GM23248 (cell line): ENCODE results near the gene TBL1XR1. TPM values are rescaled to one million over a fixed set of nuclear protein-coding genes. Genes with fewer than 3 reads are reported as not detected.

Experiments
- DNase-seq: peaks from one replicate; pipeline ENCODE4 v3.0.0-alpha.2; 2015
- H2AFZ ChIP-seq: fragments of 200-600 bp; sonication (generic); 2 replicates; pipeline ENCODE4 v1.6.1; 2016; ENCODE audit warnings: antibody characterized with exemption
- H3F3A ChIP-seq: fragments of 200-600 bp; sonication (generic); 2 replicates; pipeline ENCODE4 v1.6.1; 2016; ENCODE audit warnings: mild to moderate bottlenecking, antibody characterized with exemption, mixed run types; ENCODE audit not compliant: insufficient read depth
- H3K27ac ChIP-seq: fragments of 200-600 bp; sonication (generic); 2 replicates; pipeline ENCODE4 v1.5.1; 2016; ENCODE audit warnings: mild to moderate bottlenecking
- H3K27me3 ChIP-seq: fragments of 200-600 bp; sonication (generic); replicated peaks from 2 replicates; pipeline ENCODE4 v1.6.1; 2016; ENCODE audit warnings: mild to moderate bottlenecking; ENCODE audit not compliant: insufficient read depth
- H3K36me3 ChIP-seq: fragments of 200-600 bp; sonication (generic); 2 replicates; pipeline ENCODE4 v1.6.1; 2016; ENCODE audit warnings: low read depth, mild to moderate bottlenecking
- H3K4me1 ChIP-seq: fragments of 200-600 bp; sonication (generic); 2 replicates; pipeline ENCODE4 v1.6.1; 2016; ENCODE audit warnings: mild to moderate bottlenecking; ENCODE audit not compliant: insufficient read depth
- H3K4me2 ChIP-seq: fragments of 200-600 bp; sonication (generic); one replicate; pipeline ENCODE4 v1.6.1; 2016; ENCODE audit warnings: mild to moderate bottlenecking; ENCODE audit not compliant: unreplicated experiment
- H3K4me3 ChIP-seq: fragments of 200-600 bp; sonication (generic); 2 replicates; pipeline ENCODE4 v1.5.1; 2016; ENCODE audit warnings: mild to moderate bottlenecking
- H3K79me2 ChIP-seq: fragments of 200-600 bp; sonication (generic); 2 replicates; pipeline ENCODE4 v1.6.1; 2016; ENCODE audit warnings: mild to moderate bottlenecking; ENCODE audit not compliant: insufficient read depth
- H3K9ac ChIP-seq: fragments of 200-600 bp; sonication (generic); 2 replicates; pipeline ENCODE4 v1.6.1; 2016; ENCODE audit warnings: mild to moderate bottlenecking
- H3K9me2 ChIP-seq: fragments of 200-600 bp; sonication (generic); 2 replicates; pipeline ENCODE4 v1.6.1; 2016; ENCODE audit warnings: mixed run types, mild to moderate bottlenecking, moderate library complexity; ENCODE audit not compliant: insufficient read depth
- H3K9me3 ChIP-seq: fragments of 200-600 bp; sonication (generic); one replicate; pipeline ENCODE4 v1.6.1; 2017; ENCODE audit warnings: low read depth
- H4K20me1 ChIP-seq: fragments of 200-600 bp; sonication (generic); 2 replicates; pipeline ENCODE4 v1.6.0; 2016; ENCODE audit not compliant: insufficient read depth
- EZH2 ChIP-seq: fragments of 200-600 bp; sonication (generic); IDR thresholded peaks from 2 replicates; pipeline ENCODE4 v1.6.1; 2018; ENCODE audit warnings: antibody characterized with exemption, mild to moderate bottlenecking; ENCODE audit not compliant: insufficient read depth, poor library complexity, severe bottlenecking
- EZH2phosphoT487 ChIP-seq: fragments of 200-600 bp; sonication (generic); IDR thresholded peaks from 2 replicates; pipeline ENCODE4 v1.6.1; 2018; ENCODE audit warnings: antibody characterized with exemption, moderate library complexity, mild to moderate bottlenecking, low read depth; ENCODE audit not compliant: insufficient read depth
- WGBS, 2 experiments: methylation state at CpG; one replicate each; pipeline ENCODE4 v1.1.6; 2015 to 2017; ENCODE audit warnings: low lambda C conversion rate in 2 of 2, low coverage in 1 of 2; ENCODE audit errors: missing lambda C conversion rate in 2 of 2; 5-methylcytosine and 5-hydroxymethylcytosine counted together
- in situ Hi-C: fragments of 300-500 bp; cut with MboI; formaldehyde crosslinking; loops from 2 replicates; pipeline ENCODE4 v1.15.0; 2020
- polyA plus RNA-seq: library from polyadenylated mRNA; unstranded; fragments of >200 nt; fragmentation: Nextera tagmentation; extraction: Ambion mirVana; gene quantifications from 2 replicates; pipeline ENCODE4 v1.2.1, GENCODE V29; 2016
- total RNA-seq: library from RNA; depleted of rRNA; stranded (reverse); fragments of >200 nt; shearing (Covaris generic); gene quantifications from 2 replicates; pipeline ENCODE4 v1.2.3, GENCODE V29; 2014

The TBL1XR1 gene
- total and polyA plus RNA-seq, 2 experiments from 2014 or later: 41.6 to 87.2 TPM

DNA sequence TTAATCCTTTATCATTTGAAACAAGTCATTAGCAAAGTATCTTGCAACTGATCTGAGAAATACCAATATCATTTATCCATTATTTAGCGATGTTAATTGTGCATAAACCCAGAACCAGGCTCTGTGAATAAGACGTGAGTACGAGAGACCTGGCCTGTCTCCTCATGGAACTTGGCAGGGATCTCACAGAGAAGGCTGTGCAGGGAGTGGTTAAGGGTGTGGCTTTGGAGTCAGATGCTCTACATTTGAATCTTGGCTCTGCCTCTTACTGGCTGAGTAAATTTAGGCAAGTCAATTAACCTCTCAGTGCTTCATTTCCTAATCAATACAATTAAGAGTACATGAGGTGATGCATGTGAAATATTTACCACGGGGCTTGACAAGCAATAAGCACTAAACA is 39.9 kb upstream of the TBL1XR1 start:
- Histone ChIP-seq H3F3A (no peaks in the 10 kb centered on the region), H2AFZ (no peak overlapping the region)
- DNase-seq: peak; percentile 7

GRCh38 chr3:177236704-177237103 is 39.4 kb upstream of the TBL1XR1 start:
- no peaks in the 10 kb centered on the region for H3K36me3 ChIP-seq
- H3K27me3 ChIP-seq: no peaks in the 10 kb centered on the region
- no peak overlapping the region for H3K27ac ChIP-seq
- no peak overlapping the region for H3K4me3 ChIP-seq
- H3K79me2 ChIP-seq: no peaks in the 10 kb centered on the region
- DNase-seq: peak; percentile 33
- H3K9ac ChIP-seq: no peak overlapping the region
- H3K9me2 ChIP-seq: no peaks in the 10 kb centered on the region
- no peaks in the 10 kb centered on the region for H4K20me1 ChIP-seq
- in situ Hi-C loops: no loop called here
- no peak overlapping the region for H2AFZ ChIP-seq
- no peaks in the 10 kb centered on the region for H3K4me1 ChIP-seq
- TF ChIP-seq EZH2phosphoT487 (no peak), EZH2 (no peak)
- H3K9me3 ChIP-seq: no peaks in the 10 kb centered on the region
- H3F3A ChIP-seq: no peaks in the 10 kb centered on the region
- WGBS, 2 experiments: 94% methylated on average over 2 of the region's 2 CpGs
- H3K4me2 ChIP-seq: no peak overlapping the region

More for the DNA sequence above, 39.9 kb upstream of the TBL1XR1 start:
- Histone ChIP-seq H3K36me3 (no peaks in the 10 kb centered on the region), H4K20me1 (no peaks in the 10 kb centered on the region), H3K4me3 (no peak overlapping the region), H3K9me2 (no peaks in the 10 kb centered on the region), H3K4me2 (no peak overlapping the region), H3K4me1 (no peaks in the 10 kb centered on the region), H3K27me3 (no peaks in the 10 kb centered on the region), H3K9me3 (no peaks in the 10 kb centered on the region), H3K27ac (no peak overlapping the region), H3K79me2 (no peaks in the 10 kb centered on the region), H3K9ac (no peak overlapping the region)
- in situ Hi-C loops: no loop called here
- 63 to 66% methylated on average over 4 of the region's 4 CpGs for WGBS, 2 experiments
- TF ChIP-seq EZH2phosphoT487 (no peak), EZH2 (no peak)

GRCh38 chr3:177234121-177234520 is 36.8 kb upstream of the TBL1XR1 start:
- H3K9me3 ChIP-seq: no peaks in the 10 kb centered on the region
- no peaks in the 10 kb centered on the region for H3F3A ChIP-seq
- H3K36me3 ChIP-seq: no peaks in the 10 kb centered on the region
- H3K9ac ChIP-seq: no peak overlapping the region
- no peak overlapping the region for H3K4me2 ChIP-seq
- WGBS, 2 experiments: 90 to 98% methylated on average over 2 of the region's 2 CpGs
- no peak overlapping the region for H2AFZ ChIP-seq
- TF ChIP-seq EZH2phosphoT487 (no peak), EZH2 (no peak)
- H3K4me3 ChIP-seq: no peak overlapping the region
- no peak for DNase-seq
- no peaks in the 10 kb centered on the region for H3K4me1 ChIP-seq
- H4K20me1 ChIP-seq: no peaks in the 10 kb centered on the region
- no peak overlapping the region for H3K27ac ChIP-seq
- no peaks in the 10 kb centered on the region for H3K27me3 ChIP-seq
- in situ Hi-C loops: no loop called here
- H3K9me2 ChIP-seq: no peaks in the 10 kb centered on the region
- no peaks in the 10 kb centered on the region for H3K79me2 ChIP-seq

- no peaks in the 10 kb centered on the region for H3K9me3 ChIP-seq
- H3K4me3 ChIP-seq: no peak overlapping the region
- no peak overlapping the region for H3K4me2 ChIP-seq
- 95 to 98% methylated on average over 2 of the region's 2 CpGs for WGBS, 2 experiments
- no peaks in the 10 kb centered on the region for H4K20me1 ChIP-seq
- H3K4me1 ChIP-seq: no peaks in the 10 kb centered on the region
- H3F3A ChIP-seq: no peaks in the 10 kb centered on the region
- no peaks in the 10 kb centered on the region for H3K9me2 ChIP-seq
- in situ Hi-C loops: no loop called here
- no peak for TF ChIP-seq EZH2
- no peak for TF ChIP-seq EZH2phosphoT487
- no peaks in the 10 kb centered on the region for H3K27me3 ChIP-seq
- DNase-seq: no peak
- no peaks in the 10 kb centered on the region for H3K36me3 ChIP-seq
- no peaks in the 10 kb centered on the region for H3K79me2 ChIP-seq
- no peak overlapping the region for H3K27ac ChIP-seq
- H3K9ac ChIP-seq: no peak overlapping the region
- no peak overlapping the region for H2AFZ ChIP-seq
Observed at GRCh38 chr3:177231242-177231641, 34.0 kb upstream of the TBL1XR1 start.

DNA sequence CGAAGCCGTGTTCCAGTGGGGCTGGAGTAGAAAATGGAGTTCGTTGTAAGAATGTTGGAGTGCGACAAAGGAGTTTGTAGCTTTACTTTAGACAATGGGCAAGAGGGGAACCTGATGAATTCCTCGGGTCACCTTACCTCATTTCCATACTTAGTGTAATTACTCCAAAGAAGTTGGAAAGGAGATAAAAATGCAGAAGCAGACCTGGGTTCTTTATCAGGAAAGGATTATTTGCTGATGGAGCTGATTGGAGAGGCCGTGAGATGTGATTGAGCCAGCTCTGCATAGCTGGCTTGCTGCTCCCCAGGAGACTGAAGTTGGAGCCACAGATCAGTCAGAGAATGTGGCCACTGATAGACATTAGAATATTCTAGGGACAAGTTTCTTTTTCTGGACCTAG is 33.4 kb upstream of the TBL1XR1 start:
- H3K9ac ChIP-seq: no peak overlapping the region
- WGBS, 2 experiments: 72 to 91% methylated on average over 5 to 6 of the region's 6 CpGs
- no peaks in the 10 kb centered on the region for H3K4me1 ChIP-seq
- H4K20me1 ChIP-seq: no peaks in the 10 kb centered on the region
- no peaks in the 10 kb centered on the region for H3K27me3 ChIP-seq
- H3K4me3 ChIP-seq: no peak overlapping the region
- no peak overlapping the region for H3K4me2 ChIP-seq
- no peaks in the 10 kb centered on the region for H3K36me3 ChIP-seq
- no peaks in the 10 kb centered on the region for H3K79me2 ChIP-seq
- H3K9me3 ChIP-seq: no peaks in the 10 kb centered on the region
- no peaks in the 10 kb centered on the region for H3F3A ChIP-seq
- in situ Hi-C loops: no loop called here
- no peaks in the 10 kb centered on the region for H3K9me2 ChIP-seq
- H3K27ac ChIP-seq: no peak overlapping the region
- TF ChIP-seq EZH2: no peak
- TF ChIP-seq EZH2phosphoT487: no peak
- DNase-seq: no peak
- no peak overlapping the region for H2AFZ ChIP-seq
